K562 (cell line): ENCODE measurements around the gene LAMTOR4. TPM values are rescaled to one million over a fixed set of nuclear protein-coding genes. Genes with fewer than 3 reads are reported as not detected.
A peak's percentile ranks its signal among the peaks of the same experiment; 100 is the strongest.

Source experiments
- ARHGAP35 ChIP-seq: fragments of 450-650 bp; IDR thresholded peaks from 2 replicates; pipeline ENCODE4 v1.6.1; 2018; ENCODE audit not compliant: partially characterized antibody
- BMI1 ChIP-seq: fragments of 150-350 bp; IDR thresholded peaks from 2 replicates; pipeline ENCODE4 v1.6.1; 2014; ENCODE audit warnings: low read length
- CAMTA2 ChIP-seq: fragments of 250-450 bp; sonication (Bioruptor Pico); conservative IDR thresholded peaks from 2 replicates; pipeline ENCODE4 v1.5.1; 2022
- CREB3L1 ChIP-seq: fragments of 450-650 bp; IDR thresholded peaks from 2 replicates; pipeline ENCODE4 v1.6.1; 2014; ENCODE audit warnings: low read depth, mild to moderate bottlenecking, moderate library complexity, borderline replicate concordance
- DMBX1 ChIP-seq: fragments of 250-450 bp; sonication (Bioruptor Pico); IDR thresholded peaks from 2 replicates; pipeline ENCODE4 v1.8.0; 2022; ENCODE audit warnings: inconsistent platforms, mild to moderate bottlenecking, moderate library complexity, borderline replicate concordance
- ETV1 ChIP-seq: fragments of 450-650 bp; conservative IDR thresholded peaks from 2 replicates; pipeline ENCODE4 v1.6.1; 2016; ENCODE audit warnings: missing genetic modification characterization, control low read depth, low read depth, missing compliant biosample characterization
- FUS ChIP-seq: fragments of 200-400 bp; formaldehyde crosslinking; optimal IDR thresholded peaks from 2 replicates; pipeline ENCODE3; 2017; ENCODE audit warnings: low read depth, low read length
- HNRNPL ChIP-seq: fragments of 200-400 bp; formaldehyde crosslinking; IDR thresholded peaks from 2 replicates; pipeline ENCODE4 v1.6.1; 2017; ENCODE audit warnings: low read depth, mild to moderate bottlenecking, low read length
- JUND ChIP-seq, 2 experiments: IDR thresholded peaks; 2 replicates in 1 of 2; 3 replicates in 1 of 2; pipeline ENCODE4 v1.6.1; 2011; ENCODE audit warnings: borderline replicate concordance in 2 of 2, low read depth in 2 of 2, low read length in 2 of 2, improper control_type of control experiment in 1 of 2, missing biosample characterization in 1 of 2, missing genetic modification characterization in 1 of 2, missing genetic modification reagents in 1 of 2
- MAFF ChIP-seq: IDR thresholded peaks from 2 replicates; pipeline ENCODE4 v1.6.1; 2012; ENCODE audit warnings: low read length, improper control_type of control experiment
- NFRKB ChIP-seq: fragments of 450-650 bp; IDR thresholded peaks from 2 replicates; pipeline ENCODE4 v1.6.1; 2016; ENCODE audit warnings: low read depth
- RBM25 ChIP-seq: fragments of 200-400 bp; formaldehyde crosslinking; IDR thresholded peaks from 2 replicates; pipeline ENCODE4 v1.6.1; 2018; ENCODE audit warnings: low read length, low read depth, moderate library complexity; ENCODE audit not compliant: severe bottlenecking
- RBM34 ChIP-seq: fragments of 200-400 bp; formaldehyde crosslinking; IDR thresholded peaks from 2 replicates; pipeline ENCODE4 v1.6.1; 2018; ENCODE audit warnings: low read length, borderline replicate concordance; ENCODE audit not compliant: insufficient read depth
- SAP30 ChIP-seq: fragments of 200-600 bp; sonication (generic); IDR thresholded peaks from 2 replicates; pipeline ENCODE4 v1.6.1; 2012; ENCODE audit warnings: borderline replicate concordance, low read depth, mild to moderate bottlenecking, moderate library complexity, low read length, control low read depth, inconsistent platforms; ENCODE audit not compliant: insufficient read depth, poor library complexity, severe bottlenecking
- TAF7 ChIP-seq: fragments of 450-650 bp; IDR thresholded peaks from 2 replicates; pipeline ENCODE4 v1.6.1; 2016; ENCODE audit warnings: missing genetic modification characterization, missing compliant biosample characterization
- TARDBP ChIP-seq: fragments of 450-650 bp; IDR thresholded peaks from 2 replicates; pipeline ENCODE4 v1.6.1; 2016
- ZEB2 ChIP-seq: fragments of 450-650 bp; IDR thresholded peaks from 2 replicates; pipeline ENCODE4 v1.6.1; 2016
- ZFP36 ChIP-seq: fragments of 150-350 bp; IDR thresholded peaks from 2 replicates; pipeline ENCODE4 v1.6.1; 2018; ENCODE audit warnings: low read length, low read depth; ENCODE audit not compliant: partially characterized antibody
- ZMIZ1 ChIP-seq, 2 experiments: fragments of 150-350 bp in 1 of 2; IDR thresholded peaks; 2 replicates each; pipeline ENCODE4 v1.6.1; 2012 to 2016; ENCODE audit warnings: low read depth in 2 of 2, low read length in 2 of 2, mild to moderate bottlenecking in 1 of 2, moderate library complexity in 1 of 2
- ZNF134 ChIP-seq: fragments of 250-450 bp; sonication (Bioruptor Pico); conservative IDR thresholded peaks from 2 replicates; pipeline ENCODE4 v1.4.0; 2020
- ZNF280B ChIP-seq: fragments of 250-450 bp; sonication (Bioruptor Pico); IDR thresholded peaks from 2 replicates; pipeline ENCODE4 v1.5.1; 2021; ENCODE audit warnings: mild to moderate bottlenecking
- ZNF561 ChIP-seq: fragments of 450-650 bp; formaldehyde crosslinking; conservative IDR thresholded peaks from 2 replicates; pipeline ENCODE4 v1.4.0; 2020; ENCODE audit warnings: mild to moderate bottlenecking, moderate library complexity
- polyA plus RNA-seq, 8 experiments: library from polyadenylated mRNA; depleted of rRNA in 4 of 8; stranded (reverse) in 5 of 8; unstranded in 3 of 8; fragments of >200 nt; fragmentation: Nextera tagmentation in 2 of 8; fragmentation: Illumina TruSeq in 1 of 8; extraction: Ambion mirVana in 2 of 8; extraction: Trizol in 1 of 8; gene quantifications; 2 replicates each; pipeline versions ENCODE4 v1.2.1 to v1.2.3, GENCODE V29; 2011 to 2014; ENCODE audit warnings: inconsistent platforms in 1 of 8, missing spikeins in 1 of 8
- total RNA-seq, 7 experiments: library from RNA; depleted of rRNA in 6 of 7; stranded (reverse); fragments of >200 nt in 6 of 7; fragmentation: Illumina TruSeq in 2 of 7; extraction: Trizol in 2 of 7; gene quantifications; 2 replicates each; pipeline versions ENCODE4 v1.2.1 to v1.2.3, GENCODE V29; 2011 to 2021; ENCODE audit warnings: low replicate concordance in 1 of 7

Gene LAMTOR4
- total and polyA plus RNA-seq, 9 of the 15 experiments (the other 6 are each of a cell fraction or from before 2014, with no cell fraction given): 79.6 to 314 (median 195) TPM

GRCh38 chr7:100177045-100178001 is 28.6 kb downstream of the LAMTOR4 start, which contains the start of the genes GPC2 and STAG3 (continued):
- TF ChIP-seq RBM34: no peak
- TF ChIP-seq HNRNPL: no peak; the same call in 1 of the 2 replicates
- TF ChIP-seq NFRKB: no peak
- TF ChIP-seq BMI1: no peak
- no peak for TF ChIP-seq TAF7
- TF ChIP-seq TARDBP: no peak
- no peak for TF ChIP-seq SAP30
- TF ChIP-seq ZNF280B (CRISPR knock-in tag): no peak
- no peak for TF ChIP-seq CAMTA2
- no peak for TF ChIP-seq FUS
- TF ChIP-seq ZNF561 (CRISPR knock-in tag): no peak
- no peak for TF ChIP-seq MAFF
- TF ChIP-seq ZFP36: no peak
- TF ChIP-seq ZMIZ1 (IDR thresholded peaks at IDR 0.05; ENCODE audit: low read depth in 2 of 2, low read length in 2 of 2): no peak
- TF ChIP-seq ZNF134 (CRISPR knock-in tag): no peak
- TF ChIP-seq ARHGAP35: no peak
- no peak; the same call in 1 of the 2 replicates for TF ChIP-seq CREB3L1
- no peak for TF ChIP-seq ETV1
- peak; percentile 57 for TF ChIP-seq RBM25
- TF ChIP-seq JUND (IDR thresholded peaks at IDR 0.05; ENCODE audit: borderline replicate concordance, low read depth, low read length): no peak
- TF ChIP-seq JUND (tag; IDR thresholded peaks at IDR 0.05; ENCODE audit: borderline replicate concordance, low read depth, low read length): no peak
- no peak for TF ChIP-seq ZEB2
- TF ChIP-seq DMBX1: 0 out of 2 replicates have a peak, but pooled peaks have one; percentile 46
